ENCODE results near the gene IRX4. TPM values are rescaled to one million over a fixed set of nuclear protein-coding genes. Genes with fewer than 3 reads are reported as not detected.

IRX4 gene
- polyA plus RNA-seq, 1 of the 3 experiments (the other 2 are of a cell fraction): not detected

DNA sequence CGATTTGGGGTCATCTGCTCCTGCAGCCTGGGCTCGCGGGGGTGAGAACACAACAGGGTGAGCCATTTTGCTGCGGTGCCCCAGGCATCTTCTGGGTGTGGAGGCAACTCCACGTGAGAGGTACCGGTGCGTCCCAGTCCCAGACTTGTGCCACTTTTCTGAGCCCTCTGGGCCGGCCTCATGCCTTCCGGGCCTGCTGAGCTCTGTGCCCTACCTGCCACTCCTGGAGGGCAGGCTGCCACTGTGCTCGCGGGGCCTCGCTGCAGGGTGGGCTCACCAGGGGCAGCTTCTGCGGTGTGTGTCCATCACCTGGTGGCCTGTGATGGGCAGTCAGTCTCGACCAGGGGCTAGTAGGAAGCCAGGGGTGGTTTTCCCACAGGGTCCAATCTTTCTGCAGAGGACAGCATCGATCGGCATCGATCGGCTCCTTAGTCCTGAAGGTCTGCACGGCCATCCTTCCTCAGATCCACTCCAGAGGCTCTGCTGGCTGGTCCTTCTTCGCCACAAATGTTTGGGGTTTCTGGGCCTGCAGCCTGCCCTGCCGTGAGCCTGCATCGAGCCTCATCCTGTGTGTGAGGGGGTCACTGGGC is 22.6 kb downstream of the IRX4 start (continued):
- TF ChIP-seq, protein P1, sequence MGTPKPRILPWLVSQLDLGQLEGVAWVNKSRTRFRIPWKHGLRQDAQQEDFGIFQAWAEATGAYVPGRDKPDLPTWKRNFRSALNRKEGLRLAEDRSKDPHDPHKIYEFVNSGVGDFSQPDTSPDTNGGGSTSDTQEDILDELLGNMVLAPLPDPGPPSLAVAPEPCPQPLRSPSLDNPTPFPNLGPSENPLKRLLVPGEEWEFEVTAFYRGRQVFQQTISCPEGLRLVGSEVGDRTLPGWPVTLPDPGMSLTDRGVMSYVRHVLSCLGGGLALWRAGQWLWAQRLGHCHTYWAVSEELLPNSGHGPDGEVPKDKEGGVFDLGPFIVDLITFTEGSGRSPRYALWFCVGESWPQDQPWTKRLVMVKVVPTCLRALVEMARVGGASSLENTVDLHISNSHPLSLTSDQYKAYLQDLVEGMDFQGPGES (IDR thresholded peaks at IDR 0.05; ENCODE audit: low read depth, low read length): no peak
- TF ChIP-seq NRF1 (IDR thresholded peaks at IDR 0.05; ENCODE audit: low read depth, low read length) (no peak), TEAD4 (IDR thresholded peaks at IDR 0.05; ENCODE audit: borderline replicate concordance, insufficient read depth) (no peak), RCOR1 (IDR thresholded peaks at IDR 0.05; ENCODE audit: low read length) (no peak)

- H3K4me3 ChIP-seq (ENCODE audit: low read depth in 2 of 2, low read length in 1 of 2): no peak overlapping the region
- CTCF ChIA-PET: no interaction called here
- H3K4me2 ChIP-seq: no peak overlapping the region
- no peaks in the 10 kb centered on the region for H3K9me3 ChIP-seq
- no peaks in the 10 kb centered on the region for H3K9me2 ChIP-seq
- H3K4me1 ChIP-seq (ENCODE audit: control insufficient read depth in 1 of 2, insufficient read depth in 2 of 2, low read depth in 1 of 2, low read length in 1 of 2): no peaks in the 10 kb centered on the region
- WGBS (ENCODE audit: low lambda C conversion rate): 50% methylated on average over 2 of the region's 10 CpGs
- no peak for DNase-seq
- H3F3A ChIP-seq (replicated peaks; ENCODE audit: insufficient read depth): no peaks in the 10 kb centered on the region
- H4K20me1 ChIP-seq (ENCODE audit: insufficient read depth): no peaks in the 10 kb centered on the region
- POLR2A ChIA-PET: no interaction called here
- H3K27ac ChIP-seq (ENCODE audit: low read depth in 2 of 2, low read length in 1 of 2): no peak overlapping the region
- H3K79me2 ChIP-seq (ENCODE audit: insufficient read depth): no peaks in the 10 kb centered on the region
- TF ChIP-seq RXRA (IDR thresholded peaks at IDR 0.05; ENCODE audit: borderline replicate concordance, low read depth): no peak
- no peak for TF ChIP-seq ELF1 (IDR thresholded peaks at IDR 0.05)
- no peak for TF ChIP-seq TCF12 (IDR thresholded peaks at IDR 0.05)
- TF ChIP-seq CHD2 (IDR thresholded peaks at IDR 0.05; ENCODE audit: low read length, partially characterized antibody): no peak
- TF ChIP-seq FOXJ3 (CRISPR knock-in tag; IDR thresholded peaks at IDR 0.05): no peak
- no peak for TF ChIP-seq JUND (IDR thresholded peaks at IDR 0.05)
- no peak for TF ChIP-seq TEAD4 (IDR thresholded peaks at IDR 0.05; ENCODE audit: borderline replicate concordance, insufficient read depth)
- TF ChIP-seq, protein P2, sequence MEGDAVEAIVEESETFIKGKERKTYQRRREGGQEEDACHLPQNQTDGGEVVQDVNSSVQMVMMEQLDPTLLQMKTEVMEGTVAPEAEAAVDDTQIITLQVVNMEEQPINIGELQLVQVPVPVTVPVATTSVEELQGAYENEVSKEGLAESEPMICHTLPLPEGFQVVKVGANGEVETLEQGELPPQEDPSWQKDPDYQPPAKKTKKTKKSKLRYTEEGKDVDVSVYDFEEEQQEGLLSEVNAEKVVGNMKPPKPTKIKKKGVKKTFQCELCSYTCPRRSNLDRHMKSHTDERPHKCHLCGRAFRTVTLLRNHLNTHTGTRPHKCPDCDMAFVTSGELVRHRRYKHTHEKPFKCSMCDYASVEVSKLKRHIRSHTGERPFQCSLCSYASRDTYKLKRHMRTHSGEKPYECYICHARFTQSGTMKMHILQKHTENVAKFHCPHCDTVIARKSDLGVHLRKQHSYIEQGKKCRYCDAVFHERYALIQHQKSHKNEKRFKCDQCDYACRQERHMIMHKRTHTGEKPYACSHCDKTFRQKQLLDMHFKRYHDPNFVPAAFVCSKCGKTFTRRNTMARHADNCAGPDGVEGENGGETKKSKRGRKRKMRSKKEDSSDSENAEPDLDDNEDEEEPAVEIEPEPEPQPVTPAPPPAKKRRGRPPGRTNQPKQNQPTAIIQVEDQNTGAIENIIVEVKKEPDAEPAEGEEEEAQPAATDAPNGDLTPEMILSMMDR (IDR thresholded peaks at IDR 0.05): no peak
- no peak for TF ChIP-seq GATA2 (CRISPR knock-in tag; IDR thresholded peaks at IDR 0.05)
- TF ChIP-seq EP300 (IDR thresholded peaks at IDR 0.05; ENCODE audit: borderline replicate concordance in 1 of 2, low read depth in 1 of 2, low read length in 1 of 2): no peak
- H3K27me3 ChIP-seq (ENCODE audit: insufficient read depth): peaks cover 86% of the 10 kb centered on the region
- H3K9ac ChIP-seq: no peak overlapping the region
- H3K36me3 ChIP-seq (replicated peaks in 1 of 2; ENCODE audit: control insufficient read depth in 1 of 2, insufficient read depth in 2 of 2, low read length in 1 of 2): no peaks in the 10 kb centered on the region
- no peak overlapping the region for H2AFZ ChIP-seq (ENCODE audit: low read depth)
These were observed 23.6 kb downstream of the IRX4 start for GRCh38 chr5:1859099-1859498.

DNA sequence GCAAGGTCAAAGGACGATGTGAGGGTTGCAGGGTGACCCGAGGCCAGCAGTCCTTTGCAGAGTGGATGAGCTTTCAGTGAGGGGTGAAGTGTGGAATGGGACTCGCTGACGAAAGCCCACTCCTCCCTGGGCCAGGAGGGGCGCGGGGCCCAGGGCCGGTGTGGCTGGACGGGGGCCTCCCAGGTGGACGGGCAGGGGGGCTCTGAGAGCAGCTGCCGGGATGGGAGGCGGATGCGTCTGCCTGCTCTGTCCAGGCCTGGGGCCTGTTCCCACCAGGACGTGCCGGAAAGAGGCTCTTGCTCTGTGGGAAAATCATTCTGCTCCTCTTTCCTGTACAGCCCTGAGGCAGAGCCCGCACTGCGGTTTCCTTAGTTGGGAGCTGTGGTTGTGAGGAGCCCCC is 24.3 kb downstream of the IRX4 start:
- no peaks in the 10 kb centered on the region for H3K9me3 ChIP-seq
- H3K4me1 ChIP-seq (ENCODE audit: control insufficient read depth in 1 of 2, insufficient read depth in 2 of 2, low read depth in 1 of 2, low read length in 1 of 2): no peaks in the 10 kb centered on the region
- POLR2A ChIA-PET: no interaction called here
- H3K4me2 ChIP-seq: no peak overlapping the region
- H2AFZ ChIP-seq (ENCODE audit: low read depth): no peak overlapping the region
- no peak overlapping the region for H3K27ac ChIP-seq (ENCODE audit: low read depth in 2 of 2, low read length in 1 of 2)
- no peak overlapping the region for H3K9ac ChIP-seq
- H3K9me2 ChIP-seq: no peaks in the 10 kb centered on the region
- no peaks in the 10 kb centered on the region for H3K79me2 ChIP-seq (ENCODE audit: insufficient read depth)
- no peak for DNase-seq
- 66% methylated on average over 5 of the region's 16 CpGs for WGBS (ENCODE audit: low lambda C conversion rate)
- CTCF ChIA-PET: no interaction called here
- H4K20me1 ChIP-seq (ENCODE audit: insufficient read depth): no peaks in the 10 kb centered on the region
- H3K27me3 ChIP-seq (ENCODE audit: insufficient read depth): peaks cover 86% of the 10 kb centered on the region
- no peaks in the 10 kb centered on the region for H3F3A ChIP-seq (replicated peaks; ENCODE audit: insufficient read depth)
- H3K36me3 ChIP-seq (replicated peaks in 1 of 2; ENCODE audit: control insufficient read depth in 1 of 2, insufficient read depth in 2 of 2, low read length in 1 of 2): no peaks in the 10 kb centered on the region
- H3K4me3 ChIP-seq (ENCODE audit: low read depth in 2 of 2, low read length in 1 of 2): no peak overlapping the region
- TF ChIP-seq EZH2phosphoT487 (IDR thresholded peaks at IDR 0.05; ENCODE audit: borderline replicate concordance, low read depth) (no peak), YY1 (IDR thresholded peaks at IDR 0.05; ENCODE audit: low read depth) (no peak), RCOR1 (IDR thresholded peaks at IDR 0.05; ENCODE audit: low read length) (no peak), RFX5 (IDR thresholded peaks at IDR 0.05; ENCODE audit: low read length) (no peak), NFIC (IDR thresholded peaks at IDR 0.05; ENCODE audit: borderline replicate concordance) (no peak), NRF1 (IDR thresholded peaks at IDR 0.05; ENCODE audit: low read depth, low read length) (no peak), CHD2 (IDR thresholded peaks at IDR 0.05; ENCODE audit: low read length, partially characterized antibody) (no peak), MEF2A (IDR thresholded peaks at IDR 0.05; ENCODE audit: borderline replicate concordance, low read depth) (no peak), MAX (IDR thresholded peaks at IDR 0.05; ENCODE audit: low read depth) (no peak), FOSL2 (IDR thresholded peaks at IDR 0.05; ENCODE audit: borderline replicate concordance, low read depth) (no peak), GABPA (IDR thresholded peaks at IDR 0.05; ENCODE audit: low read depth) (no peak), SMC3 (IDR thresholded peaks at IDR 0.05; ENCODE audit: low read depth, low read length) (no peak), FOXM1 (IDR thresholded peaks at IDR 0.05; ENCODE audit: low read depth) (no peak)
- TF ChIP-seq, protein P3, sequence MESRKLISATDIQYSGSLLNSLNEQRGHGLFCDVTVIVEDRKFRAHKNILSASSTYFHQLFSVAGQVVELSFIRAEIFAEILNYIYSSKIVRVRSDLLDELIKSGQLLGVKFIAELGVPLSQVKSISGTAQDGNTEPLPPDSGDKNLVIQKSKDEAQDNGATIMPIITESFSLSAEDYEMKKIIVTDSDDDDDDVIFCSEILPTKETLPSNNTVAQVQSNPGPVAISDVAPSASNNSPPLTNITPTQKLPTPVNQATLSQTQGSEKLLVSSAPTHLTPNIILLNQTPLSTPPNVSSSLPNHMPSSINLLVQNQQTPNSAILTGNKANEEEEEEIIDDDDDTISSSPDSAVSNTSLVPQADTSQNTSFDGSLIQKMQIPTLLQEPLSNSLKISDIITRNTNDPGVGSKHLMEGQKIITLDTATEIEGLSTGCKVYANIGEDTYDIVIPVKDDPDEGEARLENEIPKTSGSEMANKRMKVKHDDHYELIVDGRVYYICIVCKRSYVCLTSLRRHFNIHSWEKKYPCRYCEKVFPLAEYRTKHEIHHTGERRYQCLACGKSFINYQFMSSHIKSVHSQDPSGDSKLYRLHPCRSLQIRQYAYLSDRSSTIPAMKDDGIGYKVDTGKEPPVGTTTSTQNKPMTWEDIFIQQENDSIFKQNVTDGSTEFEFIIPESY (IDR thresholded peaks at IDR 0.05; ENCODE audit: borderline replicate concordance, low read depth): no peak

Data from SK-N-SH (cell line).